HepG2 (cell line): ENCODE measurements around the gene IL32. TPM values are rescaled to one million over a fixed set of nuclear protein-coding genes. Genes with fewer than 3 reads are reported as not detected.

Source experiments
- ATAC-seq: fragments of 200-7000 bp; cut with Tn5 transposase; 3 replicates; pipeline ENCODE4 v1.9.1; 2020; ENCODE audit warnings: mild to moderate bottlenecking, moderate library complexity
- BruUV-seq: library from RNA; stranded (reverse); fragments of 400-500 nt; replicated peaks from 2 replicates; lab custom pipeline; 2021; lab: Mats Ljungman, UMichigan
- CTCF ChIA-PET: fragments of 300-600 bp; formaldehyde crosslinking; extraction: SDS; loops from one replicate; lab custom pipeline; 2021; ENCODE audit warnings: low total read pairs, inconsistent platforms, low intra/inter-chr PET ratio; lab: Yijun Ruan, JAX
- POLR2A ChIA-PET: fragments of 350-600 bp; sonication (Branson Sonifier 250); formaldehyde crosslinking; loops from one replicate; lab custom pipeline; 2020; ENCODE audit warnings: antibody characterized with exemption, inconsistent platforms; lab: Yijun Ruan, JAX
- DNase-seq: peaks from one replicate; pipeline ENCODE4 v3.0.0-alpha.2; 2015; ENCODE audit warnings: low spot score
- FAIRE-seq: peaks from 3 replicates; lab custom pipeline; 2011; peaks lifted over from hg19 to GRCh38; lab: Jason Lieb, UNC
- H2AFZ ChIP-seq: one replicate; pipeline ENCODE4 v1.6.1; 2011; ENCODE audit warnings: low read length, inconsistent platforms
- H3K27ac ChIP-seq: fragments of 300-600 bp; 3 replicates; pipeline ENCODE4 v1.8.0; 2011; ENCODE audit warnings: mixed run types, mild to moderate bottlenecking, mixed read lengths, low read length, inconsistent platforms; ENCODE audit not compliant: insufficient read depth; ENCODE audit errors: extremely low read length
- H3K27me3 ChIP-seq, 2 experiments: fragments of 200-600 bp in 1 of 2; 2 replicates in 1 of 2; 3 replicates in 1 of 2; pipeline versions ENCODE4 v1.6.0 to v1.8.0; 2011; ENCODE audit warnings: low read length in 2 of 2, mild to moderate bottlenecking in 2 of 2, moderate library complexity in 2 of 2, inconsistent platforms in 1 of 2; ENCODE audit not compliant: insufficient read depth in 2 of 2, control insufficient read depth in 1 of 2
- H3K36me3 ChIP-seq, 2 experiments: fragments of 200-600 bp in 1 of 2; replicated peaks in 1 of 2; 2 replicates in 1 of 2; 3 replicates in 1 of 2; pipeline versions ENCODE4 v1.5.1 to v1.8.0; 2011; ENCODE audit warnings: low read length in 2 of 2, inconsistent platforms in 1 of 2; ENCODE audit not compliant: insufficient read depth in 2 of 2, control insufficient read depth in 1 of 2
- H3K4me1 ChIP-seq: 2 replicates; pipeline ENCODE4 v1.5.1; 2012; ENCODE audit warnings: low read length, inconsistent platforms; ENCODE audit not compliant: insufficient read depth
- H3K4me2 ChIP-seq: 2 replicates; pipeline ENCODE4 v1.6.0; 2011; ENCODE audit warnings: low read depth, low read length, inconsistent platforms
- H3K4me3 ChIP-seq, 3 experiments: fragments of 200-600 bp in 1 of 3; sonication (generic), shearing (Covaris generic) in 1 of 3; replicated peaks in 1 of 3; 2 replicates each; pipeline ENCODE4 v1.5.1; 2011 to 2016; ENCODE audit warnings: low read length in 3 of 3, inconsistent platforms in 2 of 3, low read depth in 2 of 3, mild to moderate bottlenecking in 2 of 3, control low read depth in 1 of 3, mixed read lengths in 1 of 3; ENCODE audit not compliant: insufficient read depth in 1 of 3
- H3K79me2 ChIP-seq: one replicate; pipeline ENCODE4 v1.6.1; 2011; ENCODE audit warnings: low read length, inconsistent platforms; ENCODE audit not compliant: insufficient read depth
- H3K9ac ChIP-seq: 2 replicates; pipeline ENCODE4 v1.6.0; 2011; ENCODE audit warnings: mild to moderate bottlenecking, low read depth, low read length, inconsistent platforms; ENCODE audit not compliant: insufficient read depth
- H3K9me3 ChIP-seq: 2 replicates; pipeline ENCODE4 v1.5.1; 2012; ENCODE audit warnings: mild to moderate bottlenecking, low read length
- H4K20me1 ChIP-seq: 2 replicates; pipeline ENCODE4 v1.6.0; 2011; ENCODE audit warnings: inconsistent platforms, mild to moderate bottlenecking, low read length, moderate library complexity; ENCODE audit not compliant: insufficient read depth
- DMAP1 ChIP-seq: IDR thresholded peaks from 2 replicates; pipeline ENCODE4 v1.6.1; 2016
- GATA4 ChIP-seq: sonication (generic); IDR thresholded peaks from 2 replicates; pipeline ENCODE4 v1.6.1; 2016; ENCODE audit warnings: antibody characterized with exemption, low read depth, borderline replicate concordance
- U2AF1 ChIP-seq: fragments of 200-400 bp; formaldehyde crosslinking; optimal IDR thresholded peaks from 2 replicates; pipeline ENCODE3; 2017; ENCODE audit warnings: mild to moderate bottlenecking, low read depth, low read length
- ZKSCAN5 ChIP-seq: sonication (generic); formaldehyde crosslinking; IDR thresholded peaks from 2 replicates; pipeline ENCODE4 v1.5.1; 2020; ENCODE audit warnings: mild to moderate bottlenecking, missing genetic modification reagents
- ZNF225 ChIP-seq: sonication (generic); formaldehyde crosslinking; IDR thresholded peaks from 2 replicates; pipeline ENCODE4 v1.4.0; 2020; ENCODE audit warnings: mild to moderate bottlenecking, missing genetic modification reagents
- WGBS: methylation state at CpG from one replicate; pipeline ENCODE4 v1.1.6; 2017; ENCODE audit warnings: low lambda C conversion rate; 5-methylcytosine and 5-hydroxymethylcytosine counted together
- in situ Hi-C: cut with HindIII; loops from 2 replicates; pipeline ENCODE4 v1.10.0; 2017; ENCODE audit warnings: low pct_unique_long_range_greater_than_20kb; ENCODE audit not compliant: extremely low pct_ligation_motif_present
- intact Hi-C: fragments of 100-400 bp; cut with micrococcal nuclease; formaldehyde crosslinking; loops from one replicate; pipeline ENCODE4 v1.10.0; 2022; ENCODE audit not compliant: unreplicated experiment
- polyA plus RNA-seq, 8 experiments: library from polyadenylated mRNA; depleted of rRNA in 3 of 8; stranded (reverse) in 7 of 8; unstranded in 1 of 8; fragments of >200 nt; fragmentation: Illumina TruSeq in 4 of 8; extraction: Trizol in 4 of 8; gene quantifications; 2 replicates each; pipeline versions ENCODE4 v1.2.1 to v1.2.3, GENCODE V29; 2011 to 2016; ENCODE audit warnings: low read depth in 4 of 8, missing spikeins in 1 of 8, mixed read lengths in 1 of 8; ENCODE audit not compliant: insufficient read depth in 1 of 8
- total RNA-seq, 5 experiments: library from RNA; depleted of rRNA; stranded (reverse); fragments of >200 nt; fragmentation: Illumina TruSeq; extraction: Trizol; gene quantifications; 2 replicates each; pipeline ENCODE4 v1.2.3, GENCODE V29; 2016; ENCODE audit warnings: low read depth in 1 of 5
- TF ChIP-seq, protein P1 (sequence below): sonication (generic); formaldehyde crosslinking; IDR thresholded peaks from 2 replicates; pipeline ENCODE4 v1.5.1; 2020; ENCODE audit warnings: mild to moderate bottlenecking, missing genetic modification reagents

The IL32 gene
- total and polyA plus RNA-seq, 2 of the 13 experiments (the other 11 are each of a cell fraction or from before 2014, with no cell fraction given): 115 to 165 TPM

DNA sequence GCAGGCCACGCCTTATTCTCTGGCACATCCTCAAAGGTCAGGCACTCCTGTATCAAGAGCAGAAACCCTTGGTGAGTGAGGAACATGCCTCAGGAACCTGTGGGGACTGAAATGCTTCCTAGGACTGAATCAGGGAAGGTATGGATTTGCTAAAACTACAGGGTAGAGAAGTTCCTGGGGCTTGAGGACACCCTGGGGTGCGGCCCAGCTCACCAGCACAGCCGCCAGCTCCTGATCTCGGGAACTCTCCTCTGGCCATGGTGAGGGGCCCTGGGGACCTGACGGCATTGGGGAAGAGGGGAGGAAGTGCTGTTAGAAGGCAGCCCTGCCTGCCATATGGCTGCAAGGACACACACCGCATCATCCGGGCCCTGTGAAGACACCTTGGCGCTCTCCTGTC lies 26.1 kb downstream of the IL32 start:
- no peaks in the 10 kb centered on the region for H3K36me3 ChIP-seq
- peaks cover 21% of the 10 kb centered on the region for H3K4me1 ChIP-seq
- no peak overlapping the region for H3K4me3 ChIP-seq
- intact Hi-C loops (no loop called here), in situ Hi-C loops (no loop called here)
- peaks cover 0 to 11% of the 10 kb centered on the region in 2 experiments; a peak in 2 of 5 replicates for H3K27me3 ChIP-seq
- TF ChIP-seq U2AF1 (no peak), ZKSCAN5 (CRISPR knock-in tag) (no peak), ZNF225 (CRISPR knock-in tag) (no peak), GATA4 (no peak), DMAP1 (no peak)
- TF ChIP-seq, protein P1, sequence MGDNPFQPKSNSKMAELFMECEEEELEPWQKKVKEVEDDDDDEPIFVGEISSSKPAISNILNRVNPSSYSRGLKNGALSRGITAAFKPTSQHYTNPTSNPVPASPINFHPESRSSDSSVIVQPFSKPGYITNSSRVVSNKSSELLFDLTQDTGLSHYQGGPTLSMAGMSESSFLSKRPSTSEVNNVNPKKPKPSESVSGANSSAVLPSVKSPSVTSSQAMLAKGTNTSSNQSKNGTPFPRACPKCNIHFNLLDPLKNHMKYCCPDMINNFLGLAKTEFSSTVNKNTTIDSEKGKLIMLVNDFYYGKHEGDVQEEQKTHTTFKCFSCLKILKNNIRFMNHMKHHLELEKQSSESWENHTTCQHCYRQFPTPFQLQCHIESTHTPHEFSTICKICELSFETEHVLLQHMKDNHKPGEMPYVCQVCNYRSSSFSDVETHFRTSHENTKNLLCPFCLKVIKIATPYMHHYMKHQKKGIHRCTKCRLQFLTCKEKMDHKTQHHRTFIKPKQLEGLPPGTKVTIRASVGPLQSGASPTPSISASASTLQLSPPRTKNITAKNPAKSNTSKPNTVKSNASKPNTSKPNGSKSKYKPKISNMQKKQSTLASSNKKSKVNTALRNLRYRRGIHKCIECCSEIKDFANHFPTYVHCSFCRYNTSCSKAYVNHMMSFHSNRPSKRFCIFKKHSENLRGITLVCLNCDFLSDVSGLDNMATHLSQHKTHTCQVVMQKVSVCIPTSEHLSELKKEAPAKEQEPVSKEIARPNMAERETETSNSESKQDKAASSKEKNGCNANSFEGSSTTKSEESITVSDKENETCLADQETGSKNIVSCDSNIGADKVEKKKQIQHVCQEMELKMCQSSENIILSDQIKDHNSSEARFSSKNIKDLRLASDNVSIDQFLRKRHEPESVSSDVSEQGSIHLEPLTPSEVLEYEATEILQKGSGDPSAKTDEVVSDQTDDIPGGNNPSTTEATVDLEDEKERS (CRISPR knock-in tag): no peak
- no peaks in the 10 kb centered on the region for H4K20me1 ChIP-seq
- no peak for ATAC-seq
- POLR2A ChIA-PET: interaction anchor here (0.8 kb wide), 1 partner anchor 30 kb away, joined by 3 read pairs; no protein-coding TSS in a partner anchor
- no peak for DNase-seq
- no peaks in the 10 kb centered on the region for H3K9me3 ChIP-seq
- H3K79me2 ChIP-seq: no peaks in the 10 kb centered on the region
- no peak overlapping the region for H3K4me2 ChIP-seq
- H2AFZ ChIP-seq: no peak overlapping the region
- no peak overlapping the region for H3K27ac ChIP-seq
- CTCF ChIA-PET: no interaction called here
- no peak overlapping the region for H3K9ac ChIP-seq
- FAIRE-seq: no peak
- 72% methylated on average over 8 of the region's 8 CpGs for WGBS
- no TSS peak for BruUV-seq
